K562 (cell line): Measurements from ENCODE around the gene MS4A2. TPM values are rescaled to one million over a fixed set of nuclear protein-coding genes. Genes with fewer than 3 reads are reported as not detected.
A peak's percentile ranks its signal among the peaks of the same experiment; 100 is the strongest.

Source experiments
- ATAC-seq: fragments of 200-7000 bp; cut with Tn5 transposase; 3 replicates; pipeline ENCODE4 v1.9.1; 2020; ENCODE audit warnings: moderate library complexity
- BruUV-seq: library from RNA; stranded (reverse); fragments of 400-500 nt; replicated peaks from 2 replicates; lab custom pipeline; 2021; lab: Mats Ljungman, UMichigan
- CTCF ChIA-PET: fragments of 300-600 bp; formaldehyde crosslinking; extraction: SDS; loops from one replicate; lab custom pipeline; 2021; ENCODE audit warnings: low intra/inter-chr PET ratio; lab: Yijun Ruan, JAX
- POLR2A ChIA-PET: fragments of 300-600, 350-650 bp; sonication (Branson Sonifier 250); formaldehyde crosslinking; extraction: SDS; loops from one replicate; lab custom pipeline; 2021; ENCODE audit warnings: antibody characterized with exemption, inconsistent platforms; lab: Yijun Ruan, JAX
- DNase-seq, 4 experiments: peaks; one replicate each; pipeline versions ENCODE4 v3.0.0 to v3.0.0-alpha.2; 2011 to 2018; ENCODE audit warnings: low spot score in 3 of 4, mixed read lengths in 3 of 4; ENCODE audit errors: extremely low read depth in 1 of 4
- FAIRE-seq: peaks from 2 replicates; lab custom pipeline; 2011; peaks lifted over from hg19 to GRCh38; lab: Jason Lieb, UNC
- H2AFZ ChIP-seq: 2 replicates; pipeline ENCODE4 v1.6.0; 2011; ENCODE audit warnings: low read depth, low read length, control low read depth, inconsistent platforms
- H3K27ac ChIP-seq: fragments of 200-600 bp; 3 replicates; pipeline ENCODE4 v1.8.0; 2011; ENCODE audit warnings: low read depth, mild to moderate bottlenecking, control low read depth, inconsistent platforms, low read length, moderate library complexity, mixed read lengths; ENCODE audit errors: extremely low read depth
- H3K27me3 ChIP-seq, 2 experiments: fragments of 300-600 bp in 1 of 2; 2 replicates in 1 of 2; 3 replicates in 1 of 2; pipeline versions ENCODE4 v1.6.0 to v1.8.0; 2011; ENCODE audit warnings: inconsistent platforms in 2 of 2, low read length in 2 of 2, mild to moderate bottlenecking in 1 of 2, mixed read lengths in 1 of 2, moderate library complexity in 1 of 2; ENCODE audit not compliant: control insufficient read depth in 2 of 2, insufficient read depth in 2 of 2
- H3K36me3 ChIP-seq: fragments of 300-600 bp; 3 replicates; pipeline ENCODE4 v1.8.0; 2011; ENCODE audit warnings: mild to moderate bottlenecking, low read length, inconsistent platforms; ENCODE audit not compliant: control insufficient read depth, insufficient read depth
- H3K4me1 ChIP-seq, 2 experiments: fragments of 200-600 bp in 1 of 2; replicated peaks in 1 of 2; 2 replicates in 1 of 2; 3 replicates in 1 of 2; pipeline versions ENCODE4 v1.5.1 to v1.8.0; 2011; ENCODE audit warnings: inconsistent platforms in 2 of 2, low read length in 2 of 2, mild to moderate bottlenecking in 1 of 2, mixed read lengths in 1 of 2, moderate library complexity in 1 of 2; ENCODE audit not compliant: control insufficient read depth in 2 of 2, insufficient read depth in 2 of 2
- H3K4me2 ChIP-seq: 2 replicates; pipeline ENCODE4 v1.6.1; 2011; ENCODE audit warnings: low read length, control low read depth, inconsistent platforms, mixed read lengths; ENCODE audit not compliant: insufficient read depth
- H3K4me3 ChIP-seq: fragments of 200-600 bp; sonication (generic), shearing (Covaris generic); 2 replicates; pipeline ENCODE4 v1.5.1; 2016; ENCODE audit warnings: control low read depth, inconsistent platforms
- H3K79me2 ChIP-seq: fragments of 200-600 bp; 3 replicates; pipeline ENCODE4 v1.8.0; 2011; ENCODE audit warnings: low read length, inconsistent platforms; ENCODE audit not compliant: control insufficient read depth, insufficient read depth
- H3K9ac ChIP-seq, 2 experiments: 2 replicates each; pipeline versions ENCODE4 v1.6.0 to v1.6.1; 2011; ENCODE audit warnings: low read depth in 2 of 2, low read length in 2 of 2, control low read depth in 1 of 2, inconsistent platforms in 1 of 2, mild to moderate bottlenecking in 1 of 2, mixed read lengths in 1 of 2; ENCODE audit not compliant: insufficient read depth in 1 of 2
- H3K9me1 ChIP-seq: one replicate; pipeline ENCODE4 v1.6.0; 2011; ENCODE audit warnings: inconsistent platforms, mild to moderate bottlenecking, low read length, moderate library complexity; ENCODE audit not compliant: control insufficient read depth, insufficient read depth
- H3K9me3 ChIP-seq: replicated peaks from 2 replicates; pipeline ENCODE4 v1.5.1; 2011; ENCODE audit warnings: low read depth, low read length, inconsistent platforms; ENCODE audit not compliant: control insufficient read depth, insufficient read depth
- H4K20me1 ChIP-seq: replicated peaks from 2 replicates; pipeline ENCODE4 v1.6.1; 2011; ENCODE audit warnings: low read length, inconsistent platforms, mixed read lengths; ENCODE audit not compliant: control insufficient read depth, insufficient read depth
- BCL6 ChIP-seq: fragments of 250-450 bp; sonication (Bioruptor Pico); IDR thresholded peaks from 2 replicates; pipeline ENCODE4 v1.4.0; 2020
- CEBPZ ChIP-seq: fragments of 150-350 bp; IDR thresholded peaks from 2 replicates; pipeline ENCODE4 v1.6.1; 2014; ENCODE audit warnings: low read depth, mild to moderate bottlenecking, low read length, borderline replicate concordance
- EHMT2 ChIP-seq: fragments of 450-650 bp; IDR thresholded peaks from 2 replicates; pipeline ENCODE4 v1.6.1; 2018; ENCODE audit warnings: antibody characterized with exemption
- FOXP1 ChIP-seq: sonication (generic); formaldehyde crosslinking; IDR thresholded peaks from 2 replicates; pipeline ENCODE4 v1.8.0; 2022; ENCODE audit warnings: mild to moderate bottlenecking, missing genetic modification reagents
- FUS ChIP-seq: fragments of 200-400 bp; formaldehyde crosslinking; optimal IDR thresholded peaks from 2 replicates; pipeline ENCODE3; 2017; ENCODE audit warnings: low read depth, low read length
- KAT2B ChIP-seq: IDR thresholded peaks from one replicate; pipeline ENCODE4 v1.6.1; 2012; ENCODE audit warnings: low read depth, mild to moderate bottlenecking, control low read depth, inconsistent platforms, low read length, moderate library complexity
- RAD21 ChIP-seq, 2 experiments: fragments of 250-450 bp in 1 of 2; fragments of 450-650 bp in 1 of 2; sonication (Bioruptor Pico) in 1 of 2; formaldehyde crosslinking in 1 of 2; IDR thresholded peaks in 1 of 2; conservative IDR thresholded peaks in 1 of 2; 2 replicates each; pipeline versions ENCODE4 v1.4.0 to v1.8.0; 2020 to 2022; ENCODE audit warnings: mild to moderate bottlenecking in 2 of 2, moderate library complexity in 1 of 2
- RNF219 ChIP-seq: fragments of 250-450 bp; sonication (Bioruptor Pico); IDR thresholded peaks from 2 replicates; pipeline ENCODE4 v1.5.0; 2022; ENCODE audit warnings: mild to moderate bottlenecking
- THAP7 ChIP-seq: fragments of 250-450 bp; sonication (Bioruptor Pico); IDR thresholded peaks from 2 replicates; pipeline ENCODE4 v1.5.0; 2021
- THRB ChIP-seq: fragments of 450-650 bp; formaldehyde crosslinking; conservative IDR thresholded peaks from 2 replicates; pipeline ENCODE4 v1.4.0; 2022; ENCODE audit warnings: mild to moderate bottlenecking, missing genetic modification characterization
- YY1 ChIP-seq, 3 experiments: IDR thresholded peaks; 2 replicates each; pipeline ENCODE4 v1.6.1; 2011; ENCODE audit warnings: low read length in 2 of 3, mild to moderate bottlenecking in 2 of 3, moderate library complexity in 2 of 3, borderline replicate concordance in 1 of 3, control low read depth in 1 of 3, low read depth in 1 of 3; ENCODE audit not compliant: insufficient read depth in 3 of 3, insufficient replicate concordance in 2 of 3, control insufficient read depth in 1 of 3, insufficient read length in 1 of 3; ENCODE audit errors: extremely low read depth in 1 of 3
- ZNF77 ChIP-seq: fragments of 250-450 bp; sonication (Bioruptor Pico); IDR thresholded peaks from 2 replicates; pipeline ENCODE4 v1.5.0; 2020
- ZNF780A ChIP-seq: fragments of 250-450 bp; sonication (Bioruptor Pico); IDR thresholded peaks from 2 replicates; pipeline ENCODE4 v1.5.0; 2021; ENCODE audit warnings: mild to moderate bottlenecking
- WGBS: fragments of 100-300 bp; shearing (Covaris generic); methylation state at CpG from one replicate; pipeline ENCODE4 v1.1.6; 2016; ENCODE audit warnings: low coverage, mixed read lengths; ENCODE audit not compliant: insufficient coverage; ENCODE audit errors: missing lambda C conversion rate; 5-methylcytosine and 5-hydroxymethylcytosine counted together
- in situ Hi-C: fragments of 300-500 bp; cut with MboI; formaldehyde crosslinking; loops from 4 replicates; pipeline ENCODE4 v1.15.0; 2018; ENCODE audit warnings: inconsistent platforms, mixed read lengths
- intact Hi-C: fragments of 100-400 bp; cut with micrococcal nuclease; formaldehyde crosslinking; loops from 2 replicates; pipeline ENCODE4 v1.14.2; 2022
- polyA plus RNA-seq, 8 experiments: library from polyadenylated mRNA; depleted of rRNA in 4 of 8; stranded (reverse) in 5 of 8; unstranded in 3 of 8; fragments of >200 nt; fragmentation: Nextera tagmentation in 2 of 8; fragmentation: Illumina TruSeq in 1 of 8; extraction: Ambion mirVana in 2 of 8; extraction: Trizol in 1 of 8; gene quantifications; 2 replicates each; pipeline versions ENCODE4 v1.2.1 to v1.2.3, GENCODE V29; 2011 to 2014; ENCODE audit warnings: inconsistent platforms in 1 of 8, missing spikeins in 1 of 8
- total RNA-seq, 7 experiments: library from RNA; depleted of rRNA in 6 of 7; stranded (reverse); fragments of >200 nt in 6 of 7; fragmentation: Illumina TruSeq in 2 of 7; extraction: Trizol in 2 of 7; gene quantifications; 2 replicates each; pipeline versions ENCODE4 v1.2.1 to v1.2.3, GENCODE V29; 2011 to 2021; ENCODE audit warnings: low replicate concordance in 1 of 7

The MS4A2 gene
- total and polyA plus RNA-seq, 9 of the 15 experiments (the other 6 are each of a cell fraction or from before 2014, with no cell fraction given) = 0.06 to 5.7 (median 0.86) TPM

- no peak for TF ChIP-seq CEBPZ
- TF ChIP-seq, all 486 proteins: peak for 0
These were observed 22.7 kb upstream of the MS4A2 start (continued) for GRCh38 chr11:60065801-60066200.

GRCh38 chr11:60069450-60069849 is 19.0 kb upstream of the MS4A2 start:
- intact Hi-C loops (loop anchor here (10.0 kb wide), 1 partner anchor 125 kb away; no protein-coding TSS in a partner anchor), in situ Hi-C loops (no loop called here)
- Histone ChIP-seq H3K79me2 (no peaks in the 10 kb centered on the region), H4K20me1 (no peaks in the 10 kb centered on the region), H3K9me1 (no peaks in the 10 kb centered on the region), H3K9me3 (peaks cover 3% of the 10 kb centered on the region; the same call in 1 of the 2 replicates), H3K4me2 (no peak overlapping the region), H3K4me1 (peaks cover 0 to 24% of the 10 kb centered on the region in 2 experiments; a peak in 3 of 5 replicates), H2AFZ (peak overlapping the region; percentile 65; the same call in 1 of the 2 replicates), H3K4me3 (no peak overlapping the region), H3K27ac (no peak overlapping the region), H3K9ac (no peak overlapping the region), H3K36me3 (peaks cover 10% of the 10 kb centered on the region; the same call in 1 of the 3 replicates), H3K27me3 (no peaks in the 10 kb centered on the region)
- ChIA-PET POLR2A (no interaction called here), CTCF (no interaction called here)
- WGBS = 96% methylated on average over 2 of the region's 2 CpGs
- BruUV-seq = no TSS peak
- ATAC-seq (no peak), DNase-seq (no peak), FAIRE-seq (no peak)
- TF ChIP-seq ZNF780A (CRISPR knock-in tag) = no peak
- no peak for TF ChIP-seq YY1 (IDR thresholded peaks at IDR 0.05; ENCODE audit: borderline replicate concordance in 1 of 3, control insufficient read depth in 1 of 3, extremely low read depth in 1 of 3, insufficient read depth in 3 of 3, insufficient read length in 1 of 3, insufficient replicate concordance in 2 of 3, low read depth in 1 of 3, low read length in 2 of 3)
- TF ChIP-seq FOXP1 (CRISPR knock-in tag) = no peak
- TF ChIP-seq THRB (CRISPR knock-in tag) = no peak
- TF ChIP-seq BCL6 = no peak
- no peak for TF ChIP-seq THAP7 (CRISPR knock-in tag)
- no peak for TF ChIP-seq RAD21 (CRISPR knock-in tag; conservative IDR thresholded peaks at IDR 0.05 in 1 of 2, IDR thresholded peaks at IDR 0.05 in 1 of 2)
- TF ChIP-seq ZNF77 = no peak
- TF ChIP-seq RNF219 (CRISPR knock-in tag) = no peak
- TF ChIP-seq EHMT2 = no peak
- no peak for TF ChIP-seq KAT2B
- no peak for TF ChIP-seq FUS
